OCI-LY3 (cell line): ENCODE results near the gene ARID5A.

ENCODE experiments used
- CTCF ChIP-seq: fragments of 200-600, 300-600 bp; sonication (generic); IDR thresholded peaks from 2 replicates; pipeline ENCODE4 v1.5.1; 2014; ENCODE audit warnings: antibody characterized with exemption, low read length, low read depth
- EZH2phosphoT487 ChIP-seq: fragments of 200-600 bp; shearing (Covaris generic); IDR thresholded peaks from 2 replicates; pipeline ENCODE4 v1.6.1; 2018; ENCODE audit warnings: antibody characterized with exemption, mixed run types, low read depth

GRCh38 chr2:96553176-96553956 lies 16.8 kb downstream of the ARID5A start:
- TF ChIP-seq CTCF (no peak), EZH2phosphoT487 (no peak)
